HepG2 (cell line): Measurements from ENCODE around the gene RUVBL2. TPM values are rescaled to one million over a fixed set of nuclear protein-coding genes. Genes with fewer than 3 reads are reported as not detected.

Experiments
- ATAC-seq: fragments of 200-7000 bp; cut with Tn5 transposase; 3 replicates; pipeline ENCODE4 v1.9.1; 2020; ENCODE audit warnings: mild to moderate bottlenecking, moderate library complexity
- BruUV-seq: library from RNA; stranded (reverse); fragments of 400-500 nt; replicated peaks from 2 replicates; lab custom pipeline; 2021; lab: Mats Ljungman, UMichigan
- CTCF ChIA-PET: fragments of 300-600 bp; formaldehyde crosslinking; extraction: SDS; loops from one replicate; lab custom pipeline; 2021; ENCODE audit warnings: low total read pairs, inconsistent platforms, low intra/inter-chr PET ratio; lab: Yijun Ruan, JAX
- POLR2A ChIA-PET: fragments of 350-600 bp; sonication (Branson Sonifier 250); formaldehyde crosslinking; loops from one replicate; lab custom pipeline; 2020; ENCODE audit warnings: antibody characterized with exemption, inconsistent platforms; lab: Yijun Ruan, JAX
- DNase-seq: peaks from one replicate; pipeline ENCODE4 v3.0.0-alpha.2; 2015; ENCODE audit warnings: low spot score
- FAIRE-seq: peaks from 3 replicates; lab custom pipeline; 2011; peaks lifted over from hg19 to GRCh38; lab: Jason Lieb, UNC
- H2AFZ ChIP-seq: one replicate; pipeline ENCODE4 v1.6.1; 2011; ENCODE audit warnings: low read length, inconsistent platforms
- H3K27ac ChIP-seq: fragments of 300-600 bp; 3 replicates; pipeline ENCODE4 v1.8.0; 2011; ENCODE audit warnings: mixed run types, mild to moderate bottlenecking, mixed read lengths, low read length, inconsistent platforms; ENCODE audit not compliant: insufficient read depth; ENCODE audit errors: extremely low read length
- H3K27me3 ChIP-seq, 2 experiments: fragments of 200-600 bp in 1 of 2; 2 replicates in 1 of 2; 3 replicates in 1 of 2; pipeline versions ENCODE4 v1.6.0 to v1.8.0; 2011; ENCODE audit warnings: low read length in 2 of 2, mild to moderate bottlenecking in 2 of 2, moderate library complexity in 2 of 2, inconsistent platforms in 1 of 2; ENCODE audit not compliant: insufficient read depth in 2 of 2, control insufficient read depth in 1 of 2
- H3K36me3 ChIP-seq, 2 experiments: fragments of 200-600 bp in 1 of 2; replicated peaks in 1 of 2; 2 replicates in 1 of 2; 3 replicates in 1 of 2; pipeline versions ENCODE4 v1.5.1 to v1.8.0; 2011; ENCODE audit warnings: low read length in 2 of 2, inconsistent platforms in 1 of 2; ENCODE audit not compliant: insufficient read depth in 2 of 2, control insufficient read depth in 1 of 2
- H3K4me1 ChIP-seq: 2 replicates; pipeline ENCODE4 v1.5.1; 2012; ENCODE audit warnings: low read length, inconsistent platforms; ENCODE audit not compliant: insufficient read depth
- H3K4me2 ChIP-seq: 2 replicates; pipeline ENCODE4 v1.6.0; 2011; ENCODE audit warnings: low read depth, low read length, inconsistent platforms
- H3K4me3 ChIP-seq, 3 experiments: fragments of 200-600 bp in 1 of 3; sonication (generic), shearing (Covaris generic) in 1 of 3; replicated peaks in 1 of 3; 2 replicates each; pipeline ENCODE4 v1.5.1; 2011 to 2016; ENCODE audit warnings: low read length in 3 of 3, inconsistent platforms in 2 of 3, low read depth in 2 of 3, mild to moderate bottlenecking in 2 of 3, control low read depth in 1 of 3, mixed read lengths in 1 of 3; ENCODE audit not compliant: insufficient read depth in 1 of 3
- H3K79me2 ChIP-seq: one replicate; pipeline ENCODE4 v1.6.1; 2011; ENCODE audit warnings: low read length, inconsistent platforms; ENCODE audit not compliant: insufficient read depth
- H3K9ac ChIP-seq: 2 replicates; pipeline ENCODE4 v1.6.0; 2011; ENCODE audit warnings: mild to moderate bottlenecking, low read depth, low read length, inconsistent platforms; ENCODE audit not compliant: insufficient read depth
- H3K9me3 ChIP-seq: 2 replicates; pipeline ENCODE4 v1.5.1; 2012; ENCODE audit warnings: mild to moderate bottlenecking, low read length
- H4K20me1 ChIP-seq: 2 replicates; pipeline ENCODE4 v1.6.0; 2011; ENCODE audit warnings: inconsistent platforms, mild to moderate bottlenecking, low read length, moderate library complexity; ENCODE audit not compliant: insufficient read depth
- AGO2 ChIP-seq: fragments of 200-400 bp; formaldehyde crosslinking; optimal IDR thresholded peaks from 2 replicates; pipeline ENCODE3; 2017; ENCODE audit warnings: mild to moderate bottlenecking, low read depth, low read length, moderate library complexity
- DMAP1 ChIP-seq: IDR thresholded peaks from 2 replicates; pipeline ENCODE4 v1.6.1; 2016
- DPF2 ChIP-seq: sonication (generic); formaldehyde crosslinking; IDR thresholded peaks from 2 replicates; pipeline ENCODE4 v1.4.0; 2020; ENCODE audit warnings: mild to moderate bottlenecking, low read depth, missing genetic modification reagents, borderline replicate concordance
- GABPA ChIP-seq, 2 experiments: IDR thresholded peaks; 2 replicates each; pipeline ENCODE4 v1.6.1; 2011 to 2016; ENCODE audit warnings: low read depth in 2 of 2, low read length in 1 of 2, missing biosample characterization in 1 of 2, missing genetic modification characterization in 1 of 2
- HMG20A ChIP-seq: IDR thresholded peaks from 2 replicates; pipeline ENCODE4 v1.6.1; 2016; ENCODE audit warnings: borderline replicate concordance
- IKZF4 ChIP-seq: sonication (generic); formaldehyde crosslinking; IDR thresholded peaks from 2 replicates; pipeline ENCODE4 v1.5.1; 2020; ENCODE audit warnings: borderline replicate concordance, mild to moderate bottlenecking, low read depth, missing genetic modification reagents; ENCODE audit errors: not compliant biosample characterization
- MIER2 ChIP-seq: IDR thresholded peaks from 2 replicates; pipeline ENCODE4 v1.6.1; 2016; ENCODE audit warnings: missing biosample characterization, missing genetic modification reagents
- NPAS2 ChIP-seq: sonication (generic); formaldehyde crosslinking; IDR thresholded peaks from 2 replicates; pipeline ENCODE4 v1.8.0; 2022; ENCODE audit warnings: mild to moderate bottlenecking, missing genetic modification reagents, borderline replicate concordance
- PITX1 ChIP-seq: sonication (generic); formaldehyde crosslinking; IDR thresholded peaks from 2 replicates; pipeline ENCODE4 v1.5.1; 2020; ENCODE audit warnings: mild to moderate bottlenecking, missing genetic modification reagents
- RBAK ChIP-seq: sonication (generic); formaldehyde crosslinking; IDR thresholded peaks from 2 replicates; pipeline ENCODE4 v1.5.1; 2020; ENCODE audit warnings: mild to moderate bottlenecking, missing genetic modification reagents
- RBM22 ChIP-seq: fragments of 200-400 bp; formaldehyde crosslinking; optimal IDR thresholded peaks from 2 replicates; pipeline ENCODE3; 2017; ENCODE audit warnings: mild to moderate bottlenecking, low read length, moderate library complexity
- ZNF17 ChIP-seq: sonication (generic); formaldehyde crosslinking; IDR thresholded peaks from 2 replicates; pipeline ENCODE4 v1.5.0; 2020; ENCODE audit warnings: mild to moderate bottlenecking, missing genetic modification reagents
- ZNF891 ChIP-seq: sonication (generic); formaldehyde crosslinking; IDR thresholded peaks from 2 replicates; pipeline ENCODE4 v1.5.0; 2020; ENCODE audit warnings: mild to moderate bottlenecking, missing genetic modification reagents
- WGBS: methylation state at CpG from one replicate; pipeline ENCODE4 v1.1.6; 2017; ENCODE audit warnings: low lambda C conversion rate; 5-methylcytosine and 5-hydroxymethylcytosine counted together
- in situ Hi-C: cut with HindIII; loops from 2 replicates; pipeline ENCODE4 v1.10.0; 2017; ENCODE audit warnings: low pct_unique_long_range_greater_than_20kb; ENCODE audit not compliant: extremely low pct_ligation_motif_present
- intact Hi-C: fragments of 100-400 bp; cut with micrococcal nuclease; formaldehyde crosslinking; loops from one replicate; pipeline ENCODE4 v1.10.0; 2022; ENCODE audit not compliant: unreplicated experiment
- polyA plus RNA-seq, 8 experiments: library from polyadenylated mRNA; depleted of rRNA in 3 of 8; stranded (reverse) in 7 of 8; unstranded in 1 of 8; fragments of >200 nt; fragmentation: Illumina TruSeq in 4 of 8; extraction: Trizol in 4 of 8; gene quantifications; 2 replicates each; pipeline versions ENCODE4 v1.2.1 to v1.2.3, GENCODE V29; 2011 to 2016; ENCODE audit warnings: low read depth in 4 of 8, missing spikeins in 1 of 8, mixed read lengths in 1 of 8; ENCODE audit not compliant: insufficient read depth in 1 of 8
- total RNA-seq, 5 experiments: library from RNA; depleted of rRNA; stranded (reverse); fragments of >200 nt; fragmentation: Illumina TruSeq; extraction: Trizol; gene quantifications; 2 replicates each; pipeline ENCODE4 v1.2.3, GENCODE V29; 2016; ENCODE audit warnings: low read depth in 1 of 5
- TF ChIP-seq, protein P1 (sequence below): sonication (generic); formaldehyde crosslinking; IDR thresholded peaks from 2 replicates; pipeline ENCODE4 v1.4.0; 2020; ENCODE audit warnings: missing genetic modification reagents
- TF ChIP-seq, protein P2 (sequence below): sonication (generic); formaldehyde crosslinking; IDR thresholded peaks from 2 replicates; pipeline ENCODE4 v1.4.0; 2020; ENCODE audit warnings: missing genetic modification reagents, borderline replicate concordance

The RUVBL2 gene
- total and polyA plus RNA-seq, 2 of the 13 experiments (the other 11 are each of a cell fraction or from before 2014, with no cell fraction given) = 120 to 122 TPM

DNA sequence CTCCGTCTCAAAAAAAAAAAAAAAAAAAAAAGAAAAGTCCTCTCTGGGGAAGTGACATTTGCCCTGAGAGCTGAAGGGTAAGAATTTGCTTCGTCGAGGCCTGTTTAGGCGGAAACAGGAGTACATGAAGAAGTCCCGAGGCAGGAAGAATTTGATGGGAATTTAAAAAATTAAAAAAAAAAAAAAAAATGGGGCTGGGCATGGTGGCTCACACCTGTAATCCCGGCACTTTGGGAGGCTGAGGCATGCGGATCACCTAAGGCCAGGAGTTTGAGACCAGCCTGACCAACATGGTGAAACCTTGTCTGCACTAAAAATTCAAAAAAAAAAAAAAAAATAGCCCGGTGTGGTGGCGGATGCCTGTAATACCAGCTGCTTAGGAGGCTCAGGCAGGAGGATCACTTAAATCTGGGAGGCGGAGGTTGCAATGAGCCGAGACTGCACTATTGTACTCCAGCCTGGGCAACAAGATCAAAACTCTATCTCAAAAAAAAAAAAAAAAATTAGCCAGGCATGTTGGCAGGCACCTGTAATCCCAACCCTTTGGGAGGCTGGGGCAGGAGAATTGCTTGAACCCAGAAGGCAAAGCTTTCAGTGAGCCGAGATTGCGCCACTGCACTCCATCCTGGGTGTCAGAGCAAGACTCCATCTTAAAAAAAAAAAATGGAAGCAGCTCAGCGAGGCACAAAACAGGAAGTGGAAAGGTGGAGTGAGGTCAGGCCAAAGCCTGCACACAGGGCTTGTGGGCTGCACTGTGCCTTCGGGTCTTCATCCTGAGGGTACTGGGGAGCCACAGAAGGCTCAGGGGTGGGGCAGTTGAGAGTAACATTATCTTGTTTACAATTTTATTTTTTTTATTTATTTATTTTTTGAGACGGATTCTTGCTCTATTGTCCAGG is 34.1 kb upstream of the RUVBL2 start:
- H3K9me3 ChIP-seq = no peaks in the 10 kb centered on the region
- peaks cover 26% of the 10 kb centered on the region for H3K79me2 ChIP-seq
- CTCF ChIA-PET = no interaction called here
- DNase-seq = no peak
- no peaks in the 10 kb centered on the region; the same call in 1 of the 2 replicates for H4K20me1 ChIP-seq
- POLR2A ChIA-PET = interaction anchor here (0.7 to 2.2 kb wide), 5 partner anchors 9 to 86 kb away, joined by 3 to 8 read pairs (median 3); partner anchors contain the start of genes GYS1, NUCB1 and RUVBL2
- no peaks in the 10 kb centered on the region; a peak in 1 of 5 replicates for H3K27me3 ChIP-seq
- in situ Hi-C loops (loop anchor here (5.0 kb wide), 1 partner anchor 87 kb away; the partner anchor contains the start of gene PPP1R15A), intact Hi-C loops (loop anchor here (10.0 kb wide), 2 partner anchors 85 to 175 kb away; partner anchors contain the start of gene PPP1R15A)
- no peak for ATAC-seq
- H3K4me2 ChIP-seq = no peak overlapping the region
- H3K36me3 ChIP-seq = peaks cover 2 to 3% of the 10 kb centered on the region in 2 experiments; a peak in 1 of 5 replicates
- no peak overlapping the region for H3K9ac ChIP-seq
- peak overlapping the region; percentile 30 for H3K27ac ChIP-seq
- BruUV-seq = no TSS peak
- FAIRE-seq = no peak
- no peak overlapping the region for H3K4me3 ChIP-seq
- 85% methylated on average over 16 of the region's 16 CpGs for WGBS
- H2AFZ ChIP-seq = no peak overlapping the region
- H3K4me1 ChIP-seq = peaks cover 75% of the 10 kb centered on the region
- TF ChIP-seq RBM22 (peak; percentile 40), RBAK (no peak), HMG20A (CRISPR knock-in tag) (no peak), AGO2 (peak; percentile 61), DPF2 (CRISPR knock-in tag) (no peak), IKZF4 (no peak), DMAP1 (CRISPR knock-in tag) (no peak), NPAS2 (CRISPR knock-in tag) (no peak), ZNF891 (CRISPR knock-in tag) (no peak), MIER2 (CRISPR knock-in tag) (no peak), PITX1 (no peak), ZNF17 (CRISPR knock-in tag) (no peak), GABPA (IDR thresholded peaks at IDR 0.05; ENCODE audit: low read depth, low read length) (no peak), GABPA (CRISPR knock-in tag; IDR thresholded peaks at IDR 0.05; ENCODE audit: low read depth) (0 out of 2 replicates have a peak, but pooled peaks have one; percentile 18)
- TF ChIP-seq, protein P1, sequence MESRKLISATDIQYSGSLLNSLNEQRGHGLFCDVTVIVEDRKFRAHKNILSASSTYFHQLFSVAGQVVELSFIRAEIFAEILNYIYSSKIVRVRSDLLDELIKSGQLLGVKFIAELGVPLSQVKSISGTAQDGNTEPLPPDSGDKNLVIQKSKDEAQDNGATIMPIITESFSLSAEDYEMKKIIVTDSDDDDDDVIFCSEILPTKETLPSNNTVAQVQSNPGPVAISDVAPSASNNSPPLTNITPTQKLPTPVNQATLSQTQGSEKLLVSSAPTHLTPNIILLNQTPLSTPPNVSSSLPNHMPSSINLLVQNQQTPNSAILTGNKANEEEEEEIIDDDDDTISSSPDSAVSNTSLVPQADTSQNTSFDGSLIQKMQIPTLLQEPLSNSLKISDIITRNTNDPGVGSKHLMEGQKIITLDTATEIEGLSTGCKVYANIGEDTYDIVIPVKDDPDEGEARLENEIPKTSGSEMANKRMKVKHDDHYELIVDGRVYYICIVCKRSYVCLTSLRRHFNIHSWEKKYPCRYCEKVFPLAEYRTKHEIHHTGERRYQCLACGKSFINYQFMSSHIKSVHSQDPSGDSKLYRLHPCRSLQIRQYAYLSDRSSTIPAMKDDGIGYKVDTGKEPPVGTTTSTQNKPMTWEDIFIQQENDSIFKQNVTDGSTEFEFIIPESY (CRISPR knock-in tag) = 0 out of 2 replicates have a peak, but pooled peaks have one; percentile 2
- TF ChIP-seq, protein P2, sequence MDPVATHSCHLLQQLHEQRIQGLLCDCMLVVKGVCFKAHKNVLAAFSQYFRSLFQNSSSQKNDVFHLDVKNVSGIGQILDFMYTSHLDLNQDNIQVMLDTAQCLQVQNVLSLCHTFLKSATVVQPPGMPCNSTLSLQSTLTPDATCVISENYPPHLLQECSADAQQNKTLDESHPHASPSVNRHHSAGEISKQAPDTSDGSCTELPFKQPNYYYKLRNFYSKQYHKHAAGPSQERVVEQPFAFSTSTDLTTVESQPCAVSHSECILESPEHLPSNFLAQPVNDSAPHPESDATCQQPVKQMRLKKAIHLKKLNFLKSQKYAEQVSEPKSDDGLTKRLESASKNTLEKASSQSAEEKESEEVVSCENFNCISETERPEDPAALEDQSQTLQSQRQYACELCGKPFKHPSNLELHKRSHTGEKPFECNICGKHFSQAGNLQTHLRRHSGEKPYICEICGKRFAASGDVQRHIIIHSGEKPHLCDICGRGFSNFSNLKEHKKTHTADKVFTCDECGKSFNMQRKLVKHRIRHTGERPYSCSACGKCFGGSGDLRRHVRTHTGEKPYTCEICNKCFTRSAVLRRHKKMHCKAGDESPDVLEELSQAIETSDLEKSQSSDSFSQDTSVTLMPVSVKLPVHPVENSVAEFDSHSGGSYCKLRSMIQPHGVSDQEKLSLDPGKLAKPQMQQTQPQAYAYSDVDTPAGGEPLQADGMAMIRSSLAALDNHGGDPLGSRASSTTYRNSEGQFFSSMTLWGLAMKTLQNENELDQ (CRISPR knock-in tag) = no peak
